OCI-LY1 (cell line): ENCODE data around the gene TIMM50.

ENCODE experiments used
- EZH2 ChIP-seq: fragments of 200-600 bp; sonication (generic), shearing (Covaris generic); IDR thresholded peaks from 2 replicates; pipeline ENCODE4 v1.8.0; 2017; ENCODE audit warnings: borderline replicate concordance, mixed run types, mild to moderate bottlenecking, antibody characterized with exemption, low read length, moderate library complexity, mixed read lengths
- TF ChIP-seq, protein P1 (sequence below): fragments of 200-600 bp; sonication (generic), shearing (Covaris generic); IDR thresholded peaks from 2 replicates; pipeline ENCODE4 v1.5.1; 2017; ENCODE audit warnings: mild to moderate bottlenecking, antibody characterized with exemption, low read length, moderate library complexity, mixed read lengths

- TF ChIP-seq, protein P1, sequence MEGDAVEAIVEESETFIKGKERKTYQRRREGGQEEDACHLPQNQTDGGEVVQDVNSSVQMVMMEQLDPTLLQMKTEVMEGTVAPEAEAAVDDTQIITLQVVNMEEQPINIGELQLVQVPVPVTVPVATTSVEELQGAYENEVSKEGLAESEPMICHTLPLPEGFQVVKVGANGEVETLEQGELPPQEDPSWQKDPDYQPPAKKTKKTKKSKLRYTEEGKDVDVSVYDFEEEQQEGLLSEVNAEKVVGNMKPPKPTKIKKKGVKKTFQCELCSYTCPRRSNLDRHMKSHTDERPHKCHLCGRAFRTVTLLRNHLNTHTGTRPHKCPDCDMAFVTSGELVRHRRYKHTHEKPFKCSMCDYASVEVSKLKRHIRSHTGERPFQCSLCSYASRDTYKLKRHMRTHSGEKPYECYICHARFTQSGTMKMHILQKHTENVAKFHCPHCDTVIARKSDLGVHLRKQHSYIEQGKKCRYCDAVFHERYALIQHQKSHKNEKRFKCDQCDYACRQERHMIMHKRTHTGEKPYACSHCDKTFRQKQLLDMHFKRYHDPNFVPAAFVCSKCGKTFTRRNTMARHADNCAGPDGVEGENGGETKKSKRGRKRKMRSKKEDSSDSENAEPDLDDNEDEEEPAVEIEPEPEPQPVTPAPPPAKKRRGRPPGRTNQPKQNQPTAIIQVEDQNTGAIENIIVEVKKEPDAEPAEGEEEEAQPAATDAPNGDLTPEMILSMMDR = no peak
- no peak for TF ChIP-seq EZH2
Observed at GRCh38 chr19:39483141-39483540, 2.5 kb downstream of the TIMM50 start.
